Nucleus accumbens (tissue), 56 donors: ENCODE measurements around the gene CD1D.
A peak's percentile ranks its signal among the peaks of the same experiment; 100 is the strongest.
"Not testable (repeated sequence)": the region's sequence is repeated elsewhere in the genome, so short reads cannot be mapped to it uniquely, and the experiment has no call there.

Experiments
- DNase-seq, 56 donors: peaks; one replicate each; lab custom pipeline; 2025; lab: John Stamatoyannopoulos, UW

The CD1D gene

GRCh38 chr1:158175915-158176314, 4.8 kb upstream of the CD1D start:
- DNase-seq, result not testable (repeated sequence)

DNA sequence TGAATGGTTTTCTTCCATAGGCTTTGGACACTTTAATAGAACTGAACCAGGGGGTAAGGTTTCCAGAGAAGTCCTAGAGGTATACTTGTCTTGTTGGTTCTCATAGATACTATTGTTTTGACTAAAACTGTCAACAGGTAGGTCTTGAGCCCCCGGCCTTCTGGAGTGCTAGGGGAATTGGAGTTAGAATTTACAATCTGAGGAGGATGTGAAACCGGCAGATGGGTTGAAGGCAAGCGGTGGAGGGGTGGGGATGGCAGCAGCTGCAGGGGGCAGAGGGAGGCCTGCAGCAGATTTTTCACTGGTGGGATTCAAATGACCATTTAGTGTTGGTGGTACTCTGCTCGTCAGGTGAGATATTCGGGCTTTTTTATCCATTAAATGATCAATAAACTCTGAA, 4.3 kb upstream of the CD1D start:
- DNase-seq, result no peak

DNA sequence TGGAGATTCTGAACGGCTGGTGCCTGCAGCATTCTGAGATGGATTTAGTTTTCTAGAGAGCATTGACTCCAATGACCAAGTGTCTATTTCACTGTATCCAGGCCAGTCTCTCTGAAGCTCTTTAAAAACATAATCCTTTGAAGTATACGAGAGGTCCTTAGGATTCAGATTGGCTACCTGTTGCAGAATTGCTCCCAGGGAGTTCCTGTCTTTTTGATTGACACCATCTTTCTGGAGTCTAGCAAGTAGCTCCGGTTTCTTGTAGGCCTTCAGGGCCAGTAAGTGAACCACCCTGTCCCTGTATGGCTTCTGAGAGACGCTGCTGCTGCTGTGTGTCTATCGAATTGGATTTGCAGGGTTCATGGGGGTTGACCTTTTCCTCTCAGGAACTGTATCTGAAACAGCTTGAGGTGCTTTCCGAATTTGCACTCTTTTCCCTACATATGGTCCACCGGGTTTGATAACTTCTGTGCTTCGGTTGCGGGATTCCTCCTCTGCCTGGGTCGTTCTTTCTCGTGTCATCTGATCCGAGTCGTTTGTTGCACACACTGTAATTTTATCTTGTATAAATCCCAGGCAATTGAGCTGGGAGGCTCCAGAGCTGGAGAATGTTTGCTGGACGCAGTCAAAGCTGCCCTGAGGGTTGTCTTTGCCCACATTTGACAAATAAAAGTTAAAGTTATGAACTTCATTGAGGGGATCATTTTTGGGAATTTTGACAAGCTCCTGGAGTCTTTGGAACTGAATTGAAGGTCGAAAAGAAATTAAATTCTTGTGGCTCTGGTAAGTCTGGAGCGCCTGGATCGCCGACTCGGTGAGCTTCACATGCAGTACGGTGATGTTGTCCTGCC, 3.6 kb upstream of the CD1D start:
- DNase-seq, result not testable (repeated sequence)

- peak in 52 of 56 donors; percentile 9 to 87 (median 56) for DNase-seq
Measured at GRCh38 chr1:158177700-158178450, 2.8 kb upstream of the CD1D start.

DNA sequence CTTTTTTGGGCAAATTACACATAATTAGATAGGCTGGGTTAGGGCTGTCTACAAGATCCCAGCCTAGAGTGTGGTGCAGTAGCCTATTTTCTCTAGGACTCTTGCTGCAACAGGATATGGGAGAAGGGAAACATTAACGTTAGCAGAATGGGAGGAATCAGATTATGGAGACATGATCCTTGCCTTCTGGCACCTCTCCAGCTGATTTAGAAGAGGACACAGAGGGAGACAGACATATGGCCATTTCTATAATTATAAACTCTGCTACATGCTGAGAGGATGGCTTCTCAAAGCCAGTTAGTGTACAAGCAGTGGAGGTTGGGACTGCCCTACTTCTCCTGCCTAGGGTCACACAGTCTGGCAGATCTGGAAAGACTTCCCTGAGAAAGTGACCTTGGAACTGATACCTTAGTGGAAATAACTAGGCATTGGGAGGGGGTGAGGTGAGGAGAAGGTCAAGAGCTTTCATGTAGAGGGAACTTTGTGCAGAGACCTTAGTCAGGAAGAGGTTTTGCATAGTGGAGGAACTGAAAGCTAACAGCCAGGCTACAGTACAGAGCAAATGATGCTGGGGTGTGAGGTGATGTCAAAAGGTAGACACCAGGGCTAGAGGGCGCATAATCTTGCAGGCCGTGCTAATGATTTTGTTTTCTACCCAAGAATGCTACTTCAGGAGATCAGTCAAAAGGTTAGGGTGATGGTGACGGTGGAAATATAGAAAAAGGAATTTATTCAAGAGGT, 1.2 kb upstream of the CD1D start:
- no peak for DNase-seq

DNA sequence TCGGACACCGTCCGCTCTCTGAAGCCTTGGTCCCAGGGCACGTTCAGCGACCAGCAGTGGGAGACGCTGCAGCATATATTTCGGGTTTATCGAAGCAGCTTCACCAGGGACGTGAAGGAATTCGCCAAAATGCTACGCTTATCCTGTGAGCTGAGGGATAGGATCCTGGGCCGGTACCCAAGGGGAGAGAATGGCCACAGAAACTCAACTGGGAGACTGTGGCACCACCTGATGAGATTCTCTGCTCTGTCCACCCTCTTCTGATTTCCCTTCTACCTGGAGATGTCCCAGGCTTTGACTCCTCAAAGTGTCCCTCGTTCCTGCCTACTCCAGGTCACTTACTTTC, 855 bp downstream of the CD1D start:
- no peak for DNase-seq

- DNase-seq, result no peak
Measured at GRCh38 chr1:158185770-158186169, 5.1 kb downstream of the CD1D start.

- no peak for DNase-seq
Measured at GRCh38 chr1:158186180-158186579, 5.5 kb downstream of the CD1D start.

DNA sequence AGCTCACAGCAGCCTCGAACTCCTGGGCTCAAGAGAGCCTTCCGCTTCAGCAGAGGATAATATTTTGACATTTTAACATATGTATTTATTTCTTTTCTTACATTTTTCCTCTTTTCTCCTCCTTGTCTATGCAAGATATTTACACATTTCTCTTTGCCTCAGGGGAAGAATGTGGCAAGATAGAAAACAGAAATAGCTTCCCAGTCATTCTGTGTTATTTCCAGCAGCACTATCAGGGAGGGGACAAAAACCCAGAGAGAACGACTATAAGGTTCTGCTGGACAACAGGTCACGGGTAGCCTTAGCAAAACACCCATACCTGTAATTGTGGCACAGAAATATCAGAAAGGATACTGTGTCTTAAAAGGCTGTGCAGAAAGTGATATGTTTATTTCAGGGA, 7.9 kb downstream of the CD1D start:
- no peak for DNase-seq

GRCh38 chr1:158189624-158190023, 8.9 kb downstream of the CD1D start:
- no peak for DNase-seq

DNA sequence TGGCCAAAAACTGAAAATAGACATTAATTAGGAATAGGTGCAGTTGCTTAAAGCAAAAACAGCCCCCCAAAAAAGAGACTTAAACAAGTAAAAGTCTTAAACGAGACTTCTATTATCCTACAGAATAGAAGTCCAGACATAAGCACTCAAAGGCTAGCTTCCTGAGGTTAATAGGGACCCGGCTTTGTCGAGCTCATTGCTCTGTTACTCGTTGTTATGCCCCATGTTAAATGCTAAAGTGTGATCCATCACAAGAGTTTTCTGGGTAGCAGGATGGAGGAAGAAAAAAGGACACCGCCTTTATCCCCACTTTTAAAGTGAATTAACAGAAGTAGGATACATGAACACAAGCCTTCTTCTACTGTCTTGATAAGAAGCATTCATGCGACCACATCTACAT, 10.6 kb downstream of the CD1D start:
- no peak for DNase-seq

- no peak for DNase-seq
Measured at GRCh38 chr1:158196461-158196860, 15.8 kb downstream of the CD1D start.

DNA sequence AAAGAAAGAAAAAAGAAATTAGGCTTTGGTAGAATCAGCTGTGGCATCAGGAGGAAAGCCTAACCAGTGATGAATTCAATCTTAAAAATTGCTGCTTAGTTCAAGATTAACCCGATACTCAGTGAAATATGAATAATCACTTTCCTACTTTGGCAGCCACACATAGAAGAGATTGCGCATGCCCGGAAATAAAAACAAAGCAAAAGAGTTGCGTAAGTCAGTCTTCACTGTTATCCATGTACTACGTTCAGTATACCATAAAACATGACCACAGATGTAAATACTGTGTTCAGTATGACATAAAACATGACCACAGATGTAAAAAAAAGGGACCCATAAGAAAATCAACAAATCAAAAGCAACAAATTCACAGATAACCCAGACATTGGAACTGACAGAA, 19.2 kb downstream of the CD1D start:
- DNase-seq, result no peak

DNA sequence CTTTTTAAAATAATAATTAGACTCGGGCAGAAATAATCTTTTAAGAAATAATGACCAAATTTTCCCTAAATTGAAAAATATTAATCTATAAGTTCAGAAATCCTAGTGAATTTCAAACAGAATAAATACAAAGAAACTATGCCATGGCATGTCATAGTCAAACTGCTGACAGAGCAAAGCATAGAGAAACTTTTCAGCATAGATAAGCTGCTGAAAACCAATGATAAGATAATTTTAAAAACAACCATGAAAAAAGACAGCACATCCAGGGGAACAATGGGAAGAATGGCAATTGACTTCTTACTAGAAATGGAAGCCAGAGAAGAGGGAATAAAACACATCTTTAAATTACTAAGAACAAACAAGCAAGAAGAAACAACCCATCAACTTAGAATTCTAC, 19.8 kb downstream of the CD1D start:
- DNase-seq, result no peak

- peak in 9 of 56 donors; percentile 1 to 54 (median 12) for DNase-seq
Measured at GRCh38 chr1:158203693-158204457, 23.2 kb downstream of the CD1D start.

- no peak for DNase-seq
Measured at GRCh38 chr1:158204458-158204827, 23.7 kb downstream of the CD1D start.

GRCh38 chr1:158208586-158209116, 28.0 kb downstream of the CD1D start:
- no peak for DNase-seq

- DNase-seq, result no peak
Measured at GRCh38 chr1:158212320-158212719, 31.6 kb downstream of the CD1D start.

DNA sequence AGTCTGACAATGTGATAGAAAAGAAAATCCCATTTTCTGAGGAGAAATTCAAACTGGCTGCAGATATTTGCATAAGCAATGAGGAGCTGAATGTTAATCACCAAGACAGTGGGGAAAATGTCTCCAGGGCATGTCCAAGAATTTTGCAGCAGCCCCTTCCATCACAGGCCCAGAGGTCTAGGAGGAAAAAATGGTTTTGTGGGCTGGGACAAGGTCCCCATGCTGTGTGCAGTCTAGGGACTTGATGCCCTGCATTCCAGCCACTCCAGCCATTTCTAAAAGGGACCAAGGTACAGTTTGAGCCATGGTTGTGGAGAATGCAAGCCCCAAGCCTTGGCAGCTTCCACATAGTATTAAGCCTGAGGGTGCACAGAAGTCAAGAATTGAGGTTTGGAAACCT, 42.8 kb downstream of the CD1D start:
- not testable (repeated sequence) for DNase-seq

- DNase-seq, result no peak
Measured at GRCh38 chr1:158227904-158228623, 47.4 kb downstream of the CD1D start.
